ENCODE results near the gene ADAMTS17. TPM values are rescaled to one million over a fixed set of nuclear protein-coding genes. Genes with fewer than 3 reads are reported as not detected.

The ADAMTS17 gene
- total RNA-seq, 1 donor from 2014 or later = 6.2 TPM

DNA sequence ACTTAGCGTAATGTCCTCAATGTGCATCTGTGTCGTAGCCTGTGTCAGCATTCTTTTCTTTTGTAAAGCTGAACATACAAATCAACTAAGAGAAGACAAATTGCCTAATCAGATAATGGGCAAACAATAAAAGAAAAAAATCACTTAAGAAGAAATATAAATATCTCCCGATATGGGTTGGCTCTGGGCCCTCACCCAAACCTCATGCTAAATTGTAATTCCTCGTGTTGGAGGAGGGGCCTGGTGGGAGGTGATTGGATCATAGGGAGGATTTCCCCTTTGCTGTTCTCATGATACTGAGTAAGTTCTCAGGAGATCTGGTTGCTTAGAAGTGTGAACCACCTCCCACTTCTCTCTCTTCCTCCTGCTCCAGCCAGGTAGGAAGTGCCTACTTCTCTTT lies 323.6 kb downstream of the ADAMTS17 start:
- DNase-seq = no peak
- Histone ChIP-seq H3K4me1 (no peaks in the 10 kb centered on the region), H3K4me3 (no peak overlapping the region), H3K36me3 (no peaks in the 10 kb centered on the region), H3K27me3 (no peaks in the 10 kb centered on the region), H3K27ac (no peak overlapping the region), H3K9me3 (no peaks in the 10 kb centered on the region)
- intact Hi-C loops (cut with DNase I) = no loop called here
- ATAC-seq = no peak
- TF ChIP-seq, protein P1, sequence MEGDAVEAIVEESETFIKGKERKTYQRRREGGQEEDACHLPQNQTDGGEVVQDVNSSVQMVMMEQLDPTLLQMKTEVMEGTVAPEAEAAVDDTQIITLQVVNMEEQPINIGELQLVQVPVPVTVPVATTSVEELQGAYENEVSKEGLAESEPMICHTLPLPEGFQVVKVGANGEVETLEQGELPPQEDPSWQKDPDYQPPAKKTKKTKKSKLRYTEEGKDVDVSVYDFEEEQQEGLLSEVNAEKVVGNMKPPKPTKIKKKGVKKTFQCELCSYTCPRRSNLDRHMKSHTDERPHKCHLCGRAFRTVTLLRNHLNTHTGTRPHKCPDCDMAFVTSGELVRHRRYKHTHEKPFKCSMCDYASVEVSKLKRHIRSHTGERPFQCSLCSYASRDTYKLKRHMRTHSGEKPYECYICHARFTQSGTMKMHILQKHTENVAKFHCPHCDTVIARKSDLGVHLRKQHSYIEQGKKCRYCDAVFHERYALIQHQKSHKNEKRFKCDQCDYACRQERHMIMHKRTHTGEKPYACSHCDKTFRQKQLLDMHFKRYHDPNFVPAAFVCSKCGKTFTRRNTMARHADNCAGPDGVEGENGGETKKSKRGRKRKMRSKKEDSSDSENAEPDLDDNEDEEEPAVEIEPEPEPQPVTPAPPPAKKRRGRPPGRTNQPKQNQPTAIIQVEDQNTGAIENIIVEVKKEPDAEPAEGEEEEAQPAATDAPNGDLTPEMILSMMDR (IDR thresholded peaks at IDR 0.05) = no peak

DNA sequence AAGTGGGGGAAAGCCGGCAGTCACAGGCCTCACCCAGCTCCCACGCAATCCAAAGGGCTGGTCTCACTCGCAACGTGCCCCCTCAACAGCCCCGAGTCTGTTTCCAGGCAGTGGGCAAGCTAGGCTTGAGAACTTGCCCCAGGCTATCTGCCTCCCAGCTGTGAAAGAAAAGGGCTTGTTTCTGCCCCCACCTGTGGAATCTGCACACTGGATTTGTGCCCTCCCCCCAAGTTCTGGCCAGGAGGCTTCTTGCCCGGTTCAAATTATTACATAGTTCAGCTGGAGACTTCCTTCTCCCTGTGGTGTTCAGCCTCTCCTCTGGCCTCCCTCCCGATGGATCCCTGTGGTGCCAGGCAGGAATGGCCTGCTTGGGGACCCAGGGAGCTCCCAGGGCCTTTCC lies 324.6 kb downstream of the ADAMTS17 start:
- H3K4me1 ChIP-seq = no peaks in the 10 kb centered on the region
- no peaks in the 10 kb centered on the region for H3K27me3 ChIP-seq
- H3K9me3 ChIP-seq = no peaks in the 10 kb centered on the region
- intact Hi-C loops (cut with DNase I) = no loop called here
- H3K4me3 ChIP-seq = no peak overlapping the region
- DNase-seq (no peak), ATAC-seq (no peak)
- H3K27ac ChIP-seq = no peak overlapping the region
- H3K36me3 ChIP-seq = no peaks in the 10 kb centered on the region
- TF ChIP-seq, protein P1 (IDR thresholded peaks at IDR 0.05) = no peak

DNA sequence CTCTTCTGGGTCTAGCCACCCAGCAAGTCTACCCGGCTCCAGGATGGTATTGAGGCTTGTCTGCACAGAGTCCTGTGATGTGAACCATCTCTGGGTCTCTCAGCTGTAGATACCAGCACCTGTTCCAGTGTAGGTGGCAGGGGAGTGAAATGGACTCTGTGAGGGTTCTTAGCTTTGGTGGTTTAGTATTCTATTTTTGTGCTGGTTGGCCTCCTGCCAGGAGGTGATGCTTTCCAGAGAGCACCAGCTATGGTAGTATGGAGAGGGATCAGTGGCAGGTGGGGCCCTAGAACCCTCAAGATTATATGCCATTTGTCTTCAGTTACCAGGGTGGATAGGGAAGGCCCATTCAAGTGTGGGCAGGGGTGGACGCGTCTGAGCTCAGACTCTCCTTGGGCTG lies 325.1 kb downstream of the ADAMTS17 start:
- intact Hi-C loops (cut with DNase I) = no loop called here

DNA sequence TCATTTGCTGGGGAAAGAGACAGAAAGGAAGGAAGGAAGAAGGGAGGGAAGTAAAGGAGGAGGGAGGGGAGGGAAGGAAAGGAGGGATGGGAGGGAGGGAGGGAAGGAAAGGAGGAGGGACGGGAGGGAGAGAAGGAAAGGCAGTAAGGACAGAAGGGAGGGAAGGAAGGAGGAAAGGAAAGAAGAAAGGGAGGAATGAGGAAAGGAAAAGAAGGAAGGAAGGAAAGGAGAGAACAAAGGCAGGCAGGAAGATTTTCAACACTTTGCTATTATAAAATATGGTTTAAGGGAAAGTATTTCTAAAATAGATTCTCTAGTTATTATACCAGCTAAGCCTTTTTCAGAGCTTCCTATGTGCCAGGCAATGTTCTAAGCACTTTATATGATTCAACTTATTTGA lies 330.5 kb downstream of the ADAMTS17 start:
- no peak overlapping the region for H3K4me3 ChIP-seq
- ATAC-seq = no peak
- intact Hi-C loops (cut with DNase I) = no loop called here
- H3K36me3 ChIP-seq = no peaks in the 10 kb centered on the region
- no peaks in the 10 kb centered on the region for H3K9me3 ChIP-seq
- TF ChIP-seq, protein P1 (IDR thresholded peaks at IDR 0.05) = no peak
- H3K4me1 ChIP-seq = no peaks in the 10 kb centered on the region
- DNase-seq = no peak
- H3K27me3 ChIP-seq = no peaks in the 10 kb centered on the region
- no peak overlapping the region for H3K27ac ChIP-seq

More for the DNA sequence above, 325.1 kb downstream of the ADAMTS17 start:
- Histone ChIP-seq H3K36me3 (no peaks in the 10 kb centered on the region), H3K4me3 (no peak overlapping the region), H3K4me1 (no peaks in the 10 kb centered on the region), H3K9me3 (no peaks in the 10 kb centered on the region), H3K27me3 (no peaks in the 10 kb centered on the region), H3K27ac (no peak overlapping the region)
- ATAC-seq (no peak), DNase-seq (no peak)
- TF ChIP-seq, protein P1 (IDR thresholded peaks at IDR 0.05) = no peak

DNA sequence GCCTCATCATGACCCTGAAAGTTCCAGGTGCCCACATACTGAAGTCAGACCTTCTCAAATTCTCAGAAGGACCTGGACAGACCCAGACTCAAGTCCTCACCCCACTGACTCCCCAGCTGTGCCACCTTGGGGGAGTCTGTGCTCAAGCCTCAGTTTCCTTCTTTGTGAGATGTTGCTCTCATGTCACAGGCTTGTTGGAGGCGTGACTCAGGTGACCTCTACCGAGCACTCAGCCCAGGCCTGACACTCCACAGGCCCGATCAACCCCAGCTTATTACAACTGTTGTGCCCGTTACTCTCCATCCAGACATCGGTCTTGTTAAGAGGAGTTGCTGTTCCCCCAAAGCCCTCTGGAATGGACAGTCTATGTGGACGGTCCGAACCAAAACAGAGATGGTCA lies 332.4 kb downstream of the ADAMTS17 start:
- DNase-seq (no peak), ATAC-seq (peak; percentile 10)
- Histone ChIP-seq H3K36me3 (no peaks in the 10 kb centered on the region), H3K27ac (no peak overlapping the region), H3K4me3 (no peak overlapping the region), H3K9me3 (no peaks in the 10 kb centered on the region), H3K4me1 (no peaks in the 10 kb centered on the region), H3K27me3 (no peaks in the 10 kb centered on the region)
- TF ChIP-seq, protein P1 (IDR thresholded peaks at IDR 0.05) = no peak
- intact Hi-C loops (cut with DNase I) = no loop called here

DNA sequence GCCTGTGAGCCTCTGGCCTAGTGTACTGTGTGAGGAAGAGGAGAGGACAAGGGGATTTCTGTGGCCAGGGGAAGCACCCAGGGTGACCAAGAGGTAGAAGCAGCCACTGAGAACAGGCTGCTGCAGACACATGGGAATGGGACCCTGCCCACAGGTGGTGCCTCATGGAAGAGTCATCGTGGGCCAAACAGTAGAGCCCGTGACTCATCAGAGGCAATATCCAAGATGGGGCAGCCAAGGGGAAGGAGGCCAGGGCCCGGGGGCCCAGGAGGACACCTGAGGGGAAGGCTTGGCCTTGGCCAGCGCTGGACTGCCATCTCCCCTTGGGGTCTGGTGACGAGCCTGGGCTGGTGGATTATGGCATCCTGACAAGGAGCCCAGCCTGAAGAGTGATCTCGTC lies 333.5 kb downstream of the ADAMTS17 start:
- Histone ChIP-seq H3K9me3 (no peaks in the 10 kb centered on the region), H3K27me3 (no peaks in the 10 kb centered on the region), H3K36me3 (no peaks in the 10 kb centered on the region), H3K4me3 (no peak overlapping the region), H3K4me1 (no peaks in the 10 kb centered on the region), H3K27ac (no peak overlapping the region)
- DNase-seq = no peak
- intact Hi-C loops (cut with DNase I) = no loop called here
- ATAC-seq = peak; percentile 11
- TF ChIP-seq, protein P1 (IDR thresholded peaks at IDR 0.05) = no peak
